WTC11 (cell line): ENCODE measurements around the gene TBC1D10B. TPM values are rescaled to one million over a fixed set of nuclear protein-coding genes. Genes with fewer than 3 reads are reported as not detected.

Experiments
- ATAC-seq: fragments of 200-7000 bp; cut with Tn5 transposase; 2 replicates; pipeline ENCODE4 v1.10.0; 2021; ENCODE audit warnings: mild to moderate bottlenecking, moderate library complexity
- CTCF ChIA-PET: fragments of 300-600 bp; sonication (Branson Sonifier 250); formaldehyde crosslinking; loops from one replicate; lab custom pipeline; 2021; ENCODE audit warnings: antibody characterized with exemption; lab: Charles Lee
- POLR2A ChIA-PET: fragments of 350-600 bp; sonication (Branson Sonifier 250); formaldehyde crosslinking; loops from one replicate; lab custom pipeline; 2021; ENCODE audit warnings: antibody characterized with exemption; lab: Charles Lee
- DNase-seq: peaks from one replicate; pipeline ENCODE4 v3.0.0; 2021; ENCODE audit warnings: low spot score
- H3K27ac Mint-ChIP-seq: 2 replicates; pipeline ENCODE4 v1.8.0; 2021; ENCODE audit warnings: mixed read lengths
- H3K27me3 Mint-ChIP-seq: 2 replicates; pipeline ENCODE4 v1.8.0; 2021; ENCODE audit warnings: low read depth, mild to moderate bottlenecking, moderate library complexity, mixed read lengths
- H3K36me3 Mint-ChIP-seq: 2 replicates; pipeline ENCODE4 v1.8.0; 2021; ENCODE audit warnings: mixed read lengths
- H3K4me1 Mint-ChIP-seq: 2 replicates; pipeline ENCODE4 v1.8.0; 2022; ENCODE audit warnings: mixed read lengths
- H3K4me3 Mint-ChIP-seq: 2 replicates; pipeline ENCODE4 v1.8.0; 2021; ENCODE audit warnings: mild to moderate bottlenecking, moderate library complexity, mixed read lengths
- H3K9me3 Mint-ChIP-seq: 2 replicates; pipeline ENCODE4 v1.8.0; 2021; ENCODE audit warnings: mixed read lengths
- FOXP1 ChIP-seq: sonication (generic); formaldehyde crosslinking; IDR thresholded peaks from 2 replicates; pipeline ENCODE4 v1.8.0; 2022; ENCODE audit warnings: missing genetic modification reagents, mild to moderate bottlenecking, moderate library complexity, borderline replicate concordance
- NFYB ChIP-seq: sonication (generic); formaldehyde crosslinking; conservative IDR thresholded peaks from 2 replicates; pipeline ENCODE4 v1.8.0; 2022; ENCODE audit warnings: low read depth, missing genetic modification reagents
- NR3C1 ChIP-seq: sonication (generic); formaldehyde crosslinking; conservative IDR thresholded peaks from 2 replicates; pipeline ENCODE4 v1.8.1; 2023; ENCODE audit warnings: low read depth, mild to moderate bottlenecking, missing genetic modification reagents
- ZNF121 ChIP-seq: sonication (generic); formaldehyde crosslinking; IDR thresholded peaks from 2 replicates; pipeline ENCODE4 v1.8.0; 2023; ENCODE audit warnings: missing genetic modification reagents
- total RNA-seq: library from RNA; stranded (reverse); gene quantifications from 3 replicates; pipeline ENCODE4 v1.2.3, GENCODE V29; 2021
- TF ChIP-seq, protein P1 (sequence below): sonication (generic); formaldehyde crosslinking; IDR thresholded peaks from 2 replicates; pipeline ENCODE4 v1.8.1; 2023; ENCODE audit warnings: mild to moderate bottlenecking, missing genetic modification reagents
- TF ChIP-seq, protein P2 (sequence below): sonication (generic); formaldehyde crosslinking; IDR thresholded peaks from 2 replicates; pipeline ENCODE4 v1.8.0; 2023; ENCODE audit warnings: missing genetic modification reagents
- TF ChIP-seq, protein P3 (sequence below): sonication (generic); formaldehyde crosslinking; IDR thresholded peaks from 2 replicates; pipeline ENCODE4 v1.8.1; 2023; ENCODE audit warnings: mild to moderate bottlenecking, missing genetic modification reagents, moderate library complexity
- TF ChIP-seq, protein P4 (sequence below): sonication (generic); formaldehyde crosslinking; IDR thresholded peaks from 2 replicates; pipeline ENCODE4 v1.8.0; 2022; ENCODE audit warnings: missing genetic modification reagents
- TF ChIP-seq, protein P5 (sequence below): sonication (generic); formaldehyde crosslinking; IDR thresholded peaks from 2 replicates; pipeline ENCODE4 v1.8.1; 2022; ENCODE audit warnings: low read depth, missing genetic modification reagents, borderline replicate concordance
- TF ChIP-seq, protein P6 (sequence below): fragments of 250-450 bp; sonication (Bioruptor Pico); IDR thresholded peaks from 2 replicates; pipeline ENCODE4 v1.9.0; 2021; ENCODE audit warnings: mild to moderate bottlenecking, borderline replicate concordance
- TF ChIP-seq, protein P7 (sequence below): fragments of 250-450 bp; sonication (Bioruptor Pico); IDR thresholded peaks from 2 replicates; pipeline ENCODE4 v1.9.0; 2021; ENCODE audit warnings: mild to moderate bottlenecking
- TF ChIP-seq, protein P8 (sequence below): fragments of 250-450 bp; sonication (Bioruptor Pico); IDR thresholded peaks from 2 replicates; pipeline ENCODE4 v1.9.0; 2021; ENCODE audit warnings: moderate library complexity, mild to moderate bottlenecking, inconsistent platforms, borderline replicate concordance

Gene TBC1D10B
- total RNA-seq, 1 experiment from 2014 or later, result 40.5 TPM

DNA sequence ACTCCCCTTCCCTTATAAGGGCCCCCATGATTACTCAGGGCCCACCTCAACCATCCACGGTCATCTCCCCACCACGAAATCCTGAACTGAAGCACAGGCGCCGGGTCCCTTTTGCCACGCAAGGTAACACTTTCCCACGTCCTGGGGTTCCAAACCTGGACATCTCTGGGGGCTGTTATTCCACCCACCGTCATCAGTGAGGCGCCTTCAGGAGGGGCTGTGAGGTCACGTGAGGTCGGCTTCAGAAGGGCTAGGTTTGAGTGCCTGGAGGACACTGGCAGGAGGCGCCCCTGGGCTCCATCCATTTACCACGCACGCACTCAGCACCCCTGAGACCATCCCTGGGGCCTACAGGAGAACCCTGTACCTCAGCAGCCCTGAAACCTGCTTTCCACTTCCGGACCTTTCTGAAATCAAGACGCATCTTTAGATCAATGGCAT is 19.3 kb downstream of the TBC1D10B start:
- CTCF ChIA-PET, result interaction anchor here (0.6 kb wide), 1 partner anchor 334 kb away, joined by 3 read pairs; no protein-coding TSS in a partner anchor
- peaks cover 28% of the 10 kb centered on the region for H3K36me3 Mint-ChIP-seq
- no peak for TF ChIP-seq NFYB (CRISPR knock-in tag)
- TF ChIP-seq, protein P1, sequence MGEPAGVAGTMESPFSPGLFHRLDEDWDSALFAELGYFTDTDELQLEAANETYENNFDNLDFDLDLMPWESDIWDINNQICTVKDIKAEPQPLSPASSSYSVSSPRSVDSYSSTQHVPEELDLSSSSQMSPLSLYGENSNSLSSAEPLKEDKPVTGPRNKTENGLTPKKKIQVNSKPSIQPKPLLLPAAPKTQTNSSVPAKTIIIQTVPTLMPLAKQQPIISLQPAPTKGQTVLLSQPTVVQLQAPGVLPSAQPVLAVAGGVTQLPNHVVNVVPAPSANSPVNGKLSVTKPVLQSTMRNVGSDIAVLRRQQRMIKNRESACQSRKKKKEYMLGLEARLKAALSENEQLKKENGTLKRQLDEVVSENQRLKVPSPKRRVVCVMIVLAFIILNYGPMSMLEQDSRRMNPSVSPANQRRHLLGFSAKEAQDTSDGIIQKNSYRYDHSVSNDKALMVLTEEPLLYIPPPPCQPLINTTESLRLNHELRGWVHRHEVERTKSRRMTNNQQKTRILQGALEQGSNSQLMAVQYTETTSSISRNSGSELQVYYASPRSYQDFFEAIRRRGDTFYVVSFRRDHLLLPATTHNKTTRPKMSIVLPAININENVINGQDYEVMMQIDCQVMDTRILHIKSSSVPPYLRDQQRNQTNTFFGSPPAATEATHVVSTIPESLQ (CRISPR knock-in tag), result no peak
- TF ChIP-seq, protein P2, sequence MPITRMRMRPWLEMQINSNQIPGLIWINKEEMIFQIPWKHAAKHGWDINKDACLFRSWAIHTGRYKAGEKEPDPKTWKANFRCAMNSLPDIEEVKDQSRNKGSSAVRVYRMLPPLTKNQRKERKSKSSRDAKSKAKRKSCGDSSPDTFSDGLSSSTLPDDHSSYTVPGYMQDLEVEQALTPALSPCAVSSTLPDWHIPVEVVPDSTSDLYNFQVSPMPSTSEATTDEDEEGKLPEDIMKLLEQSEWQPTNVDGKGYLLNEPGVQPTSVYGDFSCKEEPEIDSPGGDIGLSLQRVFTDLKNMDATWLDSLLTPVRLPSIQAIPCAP (CRISPR knock-in tag), result no peak
- TF ChIP-seq, protein P3, sequence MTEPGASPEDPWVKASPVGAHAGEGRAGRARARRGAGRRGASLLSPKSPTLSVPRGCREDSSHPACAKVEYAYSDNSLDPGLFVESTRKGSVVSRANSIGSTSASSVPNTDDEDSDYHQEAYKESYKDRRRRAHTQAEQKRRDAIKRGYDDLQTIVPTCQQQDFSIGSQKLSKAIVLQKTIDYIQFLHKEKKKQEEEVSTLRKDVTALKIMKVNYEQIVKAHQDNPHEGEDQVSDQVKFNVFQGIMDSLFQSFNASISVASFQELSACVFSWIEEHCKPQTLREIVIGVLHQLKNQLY, result no peak
- TF ChIP-seq, protein P4, sequence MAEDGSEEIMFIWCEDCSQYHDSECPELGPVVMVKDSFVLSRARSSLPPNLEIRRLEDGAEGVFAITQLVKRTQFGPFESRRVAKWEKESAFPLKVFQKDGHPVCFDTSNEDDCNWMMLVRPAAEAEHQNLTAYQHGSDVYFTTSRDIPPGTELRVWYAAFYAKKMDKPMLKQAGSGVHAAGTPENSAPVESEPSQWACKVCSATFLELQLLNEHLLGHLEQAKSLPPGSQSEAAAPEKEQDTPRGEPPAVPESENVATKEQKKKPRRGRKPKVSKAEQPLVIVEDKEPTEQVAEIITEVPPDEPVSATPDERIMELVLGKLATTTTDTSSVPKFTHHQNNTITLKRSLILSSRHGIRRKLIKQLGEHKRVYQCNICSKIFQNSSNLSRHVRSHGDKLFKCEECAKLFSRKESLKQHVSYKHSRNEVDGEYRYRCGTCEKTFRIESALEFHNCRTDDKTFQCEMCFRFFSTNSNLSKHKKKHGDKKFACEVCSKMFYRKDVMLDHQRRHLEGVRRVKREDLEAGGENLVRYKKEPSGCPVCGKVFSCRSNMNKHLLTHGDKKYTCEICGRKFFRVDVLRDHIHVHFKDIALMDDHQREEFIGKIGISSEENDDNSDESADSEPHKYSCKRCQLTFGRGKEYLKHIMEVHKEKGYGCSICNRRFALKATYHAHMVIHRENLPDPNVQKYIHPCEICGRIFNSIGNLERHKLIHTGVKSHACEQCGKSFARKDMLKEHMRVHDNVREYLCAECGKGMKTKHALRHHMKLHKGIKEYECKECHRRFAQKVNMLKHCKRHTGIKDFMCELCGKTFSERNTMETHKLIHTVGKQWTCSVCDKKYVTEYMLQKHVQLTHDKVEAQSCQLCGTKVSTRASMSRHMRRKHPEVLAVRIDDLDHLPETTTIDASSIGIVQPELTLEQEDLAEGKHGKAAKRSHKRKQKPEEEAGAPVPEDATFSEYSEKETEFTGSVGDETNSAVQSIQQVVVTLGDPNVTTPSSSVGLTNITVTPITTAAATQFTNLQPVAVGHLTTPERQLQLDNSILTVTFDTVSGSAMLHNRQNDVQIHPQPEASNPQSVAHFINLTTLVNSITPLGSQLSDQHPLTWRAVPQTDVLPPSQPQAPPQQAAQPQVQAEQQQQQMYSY (CRISPR knock-in tag), result no peak

DNA sequence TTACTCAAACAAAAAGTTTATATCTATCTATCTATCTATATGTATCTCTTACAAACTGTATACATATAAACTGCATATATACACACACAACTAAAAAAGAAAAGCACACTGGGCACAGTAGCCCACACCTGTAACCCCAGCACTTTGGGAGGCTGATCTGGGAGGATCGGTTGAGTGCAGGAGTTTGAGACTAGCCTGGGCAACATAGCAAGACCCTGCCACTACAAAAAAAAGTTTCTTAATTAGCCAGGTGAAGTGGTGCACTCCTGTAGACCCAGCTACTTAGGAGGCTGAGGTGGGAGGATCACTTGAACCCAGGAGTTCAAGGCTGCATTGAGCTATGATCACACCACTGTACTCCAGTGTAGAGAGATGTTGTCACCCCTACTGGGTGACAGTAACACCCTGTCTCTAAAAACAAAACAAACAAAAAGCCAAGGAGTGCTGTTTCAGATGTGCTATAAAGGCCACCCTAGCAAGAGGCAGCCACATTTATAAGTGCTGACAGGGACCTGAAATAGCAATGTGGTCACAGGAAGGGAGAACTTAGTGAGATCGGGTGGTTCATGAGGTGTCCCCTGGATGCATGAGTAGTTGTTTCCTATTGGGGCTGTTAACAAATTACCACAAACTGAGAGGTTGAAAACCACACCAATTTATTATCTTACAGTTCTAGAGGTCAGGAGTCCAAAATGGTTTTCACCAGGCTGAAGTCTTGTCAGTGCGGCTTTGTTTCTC is 20.0 kb downstream of the TBC1D10B start:
- POLR2A ChIA-PET, result no interaction called here
- CTCF ChIA-PET, result interaction anchor here (0.6 kb wide), 2 partner anchors 70 to 335 kb away, joined by 3 read pairs; no protein-coding TSS in a partner anchor
- Mint-ChIP-seq H3K36me3 (peaks cover 28% of the 10 kb centered on the region), H3K27me3 (no peaks in the 10 kb centered on the region), H3K9me3 (no peaks in the 10 kb centered on the region), H3K4me3 (no peak overlapping the region)
- ATAC-seq (no peak), DNase-seq (no peak)
- TF ChIP-seq, protein P5, sequence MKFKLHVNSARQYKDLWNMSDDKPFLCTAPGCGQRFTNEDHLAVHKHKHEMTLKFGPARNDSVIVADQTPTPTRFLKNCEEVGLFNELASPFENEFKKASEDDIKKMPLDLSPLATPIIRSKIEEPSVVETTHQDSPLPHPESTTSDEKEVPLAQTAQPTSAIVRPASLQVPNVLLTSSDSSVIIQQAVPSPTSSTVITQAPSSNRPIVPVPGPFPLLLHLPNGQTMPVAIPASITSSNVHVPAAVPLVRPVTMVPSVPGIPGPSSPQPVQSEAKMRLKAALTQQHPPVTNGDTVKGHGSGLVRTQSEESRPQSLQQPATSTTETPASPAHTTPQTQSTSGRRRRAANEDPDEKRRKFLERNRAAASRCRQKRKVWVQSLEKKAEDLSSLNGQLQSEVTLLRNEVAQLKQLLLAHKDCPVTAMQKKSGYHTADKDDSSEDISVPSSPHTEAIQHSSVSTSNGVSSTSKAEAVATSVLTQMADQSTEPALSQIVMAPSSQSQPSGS (CRISPR knock-in tag), result no peak
- TF ChIP-seq, protein P6, sequence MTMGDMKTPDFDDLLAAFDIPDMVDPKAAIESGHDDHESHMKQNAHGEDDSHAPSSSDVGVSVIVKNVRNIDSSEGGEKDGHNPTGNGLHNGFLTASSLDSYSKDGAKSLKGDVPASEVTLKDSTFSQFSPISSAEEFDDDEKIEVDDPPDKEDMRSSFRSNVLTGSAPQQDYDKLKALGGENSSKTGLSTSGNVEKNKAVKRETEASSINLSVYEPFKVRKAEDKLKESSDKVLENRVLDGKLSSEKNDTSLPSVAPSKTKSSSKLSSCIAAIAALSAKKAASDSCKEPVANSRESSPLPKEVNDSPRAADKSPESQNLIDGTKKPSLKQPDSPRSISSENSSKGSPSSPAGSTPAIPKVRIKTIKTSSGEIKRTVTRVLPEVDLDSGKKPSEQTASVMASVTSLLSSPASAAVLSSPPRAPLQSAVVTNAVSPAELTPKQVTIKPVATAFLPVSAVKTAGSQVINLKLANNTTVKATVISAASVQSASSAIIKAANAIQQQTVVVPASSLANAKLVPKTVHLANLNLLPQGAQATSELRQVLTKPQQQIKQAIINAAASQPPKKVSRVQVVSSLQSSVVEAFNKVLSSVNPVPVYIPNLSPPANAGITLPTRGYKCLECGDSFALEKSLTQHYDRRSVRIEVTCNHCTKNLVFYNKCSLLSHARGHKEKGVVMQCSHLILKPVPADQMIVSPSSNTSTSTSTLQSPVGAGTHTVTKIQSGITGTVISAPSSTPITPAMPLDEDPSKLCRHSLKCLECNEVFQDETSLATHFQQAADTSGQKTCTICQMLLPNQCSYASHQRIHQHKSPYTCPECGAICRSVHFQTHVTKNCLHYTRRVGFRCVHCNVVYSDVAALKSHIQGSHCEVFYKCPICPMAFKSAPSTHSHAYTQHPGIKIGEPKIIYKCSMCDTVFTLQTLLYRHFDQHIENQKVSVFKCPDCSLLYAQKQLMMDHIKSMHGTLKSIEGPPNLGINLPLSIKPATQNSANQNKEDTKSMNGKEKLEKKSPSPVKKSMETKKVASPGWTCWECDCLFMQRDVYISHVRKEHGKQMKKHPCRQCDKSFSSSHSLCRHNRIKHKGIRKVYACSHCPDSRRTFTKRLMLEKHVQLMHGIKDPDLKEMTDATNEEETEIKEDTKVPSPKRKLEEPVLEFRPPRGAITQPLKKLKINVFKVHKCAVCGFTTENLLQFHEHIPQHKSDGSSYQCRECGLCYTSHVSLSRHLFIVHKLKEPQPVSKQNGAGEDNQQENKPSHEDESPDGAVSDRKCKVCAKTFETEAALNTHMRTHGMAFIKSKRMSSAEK (CRISPR knock-in tag), result no peak
- TF ChIP-seq NFYB (CRISPR knock-in tag) (no peak), NR3C1 (CRISPR knock-in tag) (no peak), FOXP1 (CRISPR knock-in tag) (no peak), ZNF121 (CRISPR knock-in tag) (peak; percentile 42; the same call in 1 of the 2 replicates)
- TF ChIP-seq, protein P7, sequence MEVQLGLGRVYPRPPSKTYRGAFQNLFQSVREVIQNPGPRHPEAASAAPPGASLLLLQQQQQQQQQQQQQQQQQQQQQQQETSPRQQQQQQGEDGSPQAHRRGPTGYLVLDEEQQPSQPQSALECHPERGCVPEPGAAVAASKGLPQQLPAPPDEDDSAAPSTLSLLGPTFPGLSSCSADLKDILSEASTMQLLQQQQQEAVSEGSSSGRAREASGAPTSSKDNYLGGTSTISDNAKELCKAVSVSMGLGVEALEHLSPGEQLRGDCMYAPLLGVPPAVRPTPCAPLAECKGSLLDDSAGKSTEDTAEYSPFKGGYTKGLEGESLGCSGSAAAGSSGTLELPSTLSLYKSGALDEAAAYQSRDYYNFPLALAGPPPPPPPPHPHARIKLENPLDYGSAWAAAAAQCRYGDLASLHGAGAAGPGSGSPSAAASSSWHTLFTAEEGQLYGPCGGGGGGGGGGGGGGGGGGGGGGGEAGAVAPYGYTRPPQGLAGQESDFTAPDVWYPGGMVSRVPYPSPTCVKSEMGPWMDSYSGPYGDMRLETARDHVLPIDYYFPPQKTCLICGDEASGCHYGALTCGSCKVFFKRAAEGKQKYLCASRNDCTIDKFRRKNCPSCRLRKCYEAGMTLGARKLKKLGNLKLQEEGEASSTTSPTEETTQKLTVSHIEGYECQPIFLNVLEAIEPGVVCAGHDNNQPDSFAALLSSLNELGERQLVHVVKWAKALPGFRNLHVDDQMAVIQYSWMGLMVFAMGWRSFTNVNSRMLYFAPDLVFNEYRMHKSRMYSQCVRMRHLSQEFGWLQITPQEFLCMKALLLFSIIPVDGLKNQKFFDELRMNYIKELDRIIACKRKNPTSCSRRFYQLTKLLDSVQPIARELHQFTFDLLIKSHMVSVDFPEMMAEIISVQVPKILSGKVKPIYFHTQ (CRISPR knock-in tag), result no peak
- TF ChIP-seq, protein P8, sequence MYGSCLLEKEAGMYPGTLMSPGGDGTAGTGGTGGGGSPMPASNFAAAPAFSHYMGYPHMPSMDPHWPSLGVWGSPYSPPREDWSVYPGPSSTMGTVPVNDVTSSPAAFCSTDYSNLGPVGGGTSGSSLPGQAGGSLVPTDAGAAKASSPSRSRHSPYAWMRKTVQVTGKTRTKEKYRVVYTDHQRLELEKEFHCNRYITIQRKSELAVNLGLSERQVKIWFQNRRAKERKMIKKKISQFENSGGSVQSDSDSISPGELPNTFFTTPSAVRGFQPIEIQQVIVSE, result no peak
- TF ChIP-seq, all 79 proteins: peak for 1
- Mint-ChIP-seq H3K4me1 (peaks cover 6% of the 10 kb centered on the region), H3K27ac (no peak overlapping the region)

More for the DNA sequence above, 19.3 kb downstream of the TBC1D10B start:
- DNase-seq (no peak), ATAC-seq (no peak)
- no peaks in the 10 kb centered on the region for H3K27me3 Mint-ChIP-seq
- POLR2A ChIA-PET, result no interaction called here
- no peaks in the 10 kb centered on the region for H3K9me3 Mint-ChIP-seq
- H3K4me1 Mint-ChIP-seq, result peaks cover 9% of the 10 kb centered on the region
- no peak overlapping the region for H3K27ac Mint-ChIP-seq
- H3K4me3 Mint-ChIP-seq, result no peak overlapping the region
